H54 (cell line): ENCODE data around the gene FRYL.

Experiments used
- DNase-seq: peaks from one replicate; pipeline ENCODE4 v3.0.0; 2011; ENCODE audit warnings: low spot score, mixed read lengths; ENCODE audit not compliant: insufficient read length
- FAIRE-seq: peaks from 3 replicates; lab custom pipeline; 2011; peaks lifted over from hg19 to GRCh38; lab: Jason Lieb, UNC
- POLR2A ChIP-seq: IDR thresholded peaks from 2 replicates; pipeline ENCODE4 v1.6.1; 2011; ENCODE audit warnings: low read depth, mild to moderate bottlenecking, low read length

Gene FRYL

GRCh38 chr4:48503233-48504025, 276.6 kb downstream of the FRYL start:
- no peak for DNase-seq
- no peak for TF ChIP-seq POLR2A
- FAIRE-seq, result no peak

DNA sequence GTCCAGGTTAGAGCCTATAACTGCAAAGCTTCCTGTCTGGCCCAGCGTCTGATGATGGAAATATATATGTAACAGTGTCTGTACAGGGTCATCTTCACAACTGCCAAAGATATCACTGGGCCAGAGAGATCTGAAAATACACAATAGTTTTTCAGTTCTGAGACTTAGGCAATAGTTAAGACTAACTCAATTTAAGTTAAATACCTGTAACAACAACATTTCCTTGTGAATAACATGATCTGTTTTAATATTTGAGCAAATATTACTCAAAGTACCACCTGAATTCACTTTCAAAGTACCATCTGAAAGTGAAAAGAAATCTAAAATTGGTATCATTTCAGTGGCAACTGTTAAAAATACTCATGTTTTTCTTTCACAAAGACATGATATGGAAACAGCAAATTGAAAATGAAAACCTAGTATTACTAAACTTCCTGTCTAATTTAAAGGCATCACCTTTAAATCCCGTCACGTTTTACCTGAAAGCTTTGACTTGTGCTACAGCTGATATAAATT, 280.5 kb downstream of the FRYL start:
- no peak for DNase-seq
- TF ChIP-seq POLR2A, result no peak
- FAIRE-seq, result no peak

DNA sequence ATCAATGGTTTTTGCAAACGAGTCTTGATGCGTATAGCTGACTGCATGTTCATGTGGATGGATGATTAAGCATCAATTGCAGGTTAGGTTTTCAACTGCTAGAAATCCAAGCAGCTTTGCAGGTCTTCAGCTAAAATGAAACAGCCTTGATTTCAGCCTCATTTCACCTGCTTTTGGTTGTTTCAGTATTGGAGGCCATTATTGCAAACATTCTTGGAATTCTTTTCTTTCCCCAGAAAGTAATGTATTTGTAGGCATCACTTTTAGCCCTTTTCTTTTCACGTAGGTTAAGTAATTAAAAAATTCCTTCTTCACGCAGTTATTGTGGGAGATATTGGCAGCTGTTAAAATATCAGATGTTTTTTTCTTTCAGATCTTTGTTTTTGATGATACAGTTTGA, 281.2 kb downstream of the FRYL start:
- FAIRE-seq, result no peak
- no peak for TF ChIP-seq POLR2A
- DNase-seq, result no peak

GRCh38 chr4:48495941-48496340, 284.1 kb downstream of the FRYL start:
- FAIRE-seq (no peak), DNase-seq (no peak)
- TF ChIP-seq POLR2A, result no peak

DNA sequence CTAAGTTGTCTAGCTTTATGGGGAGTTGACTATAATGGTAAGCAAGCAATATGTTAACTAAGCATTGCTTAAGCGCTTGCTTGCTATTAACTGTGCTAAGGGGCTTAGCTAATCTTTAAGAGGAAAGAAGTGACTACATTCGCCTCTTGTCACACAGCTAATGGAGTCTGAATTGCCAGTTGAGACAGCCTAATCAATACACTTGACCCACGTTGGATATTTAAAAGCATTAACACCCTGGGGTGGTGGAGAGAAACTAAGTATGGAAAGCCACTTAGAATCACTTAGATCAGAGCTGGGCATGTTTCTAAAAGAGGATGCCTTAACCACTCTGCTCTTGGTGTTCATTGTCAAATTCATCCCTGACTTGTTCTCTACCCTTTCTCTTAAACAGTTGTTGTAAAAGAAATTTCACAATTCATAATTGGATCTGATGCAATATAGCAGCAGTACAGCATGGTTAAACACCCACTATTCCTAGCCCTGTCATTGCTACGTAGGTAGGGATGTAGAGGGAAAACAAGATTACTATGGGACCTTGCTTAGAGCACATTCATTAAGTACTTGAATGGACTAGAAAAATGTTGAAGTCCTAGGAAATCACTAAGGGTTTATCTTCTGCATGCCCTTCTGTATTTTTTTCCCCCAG, 286.5 kb downstream of the FRYL start:
- FAIRE-seq (no peak), DNase-seq (no peak)
- TF ChIP-seq POLR2A, result no peak

DNA sequence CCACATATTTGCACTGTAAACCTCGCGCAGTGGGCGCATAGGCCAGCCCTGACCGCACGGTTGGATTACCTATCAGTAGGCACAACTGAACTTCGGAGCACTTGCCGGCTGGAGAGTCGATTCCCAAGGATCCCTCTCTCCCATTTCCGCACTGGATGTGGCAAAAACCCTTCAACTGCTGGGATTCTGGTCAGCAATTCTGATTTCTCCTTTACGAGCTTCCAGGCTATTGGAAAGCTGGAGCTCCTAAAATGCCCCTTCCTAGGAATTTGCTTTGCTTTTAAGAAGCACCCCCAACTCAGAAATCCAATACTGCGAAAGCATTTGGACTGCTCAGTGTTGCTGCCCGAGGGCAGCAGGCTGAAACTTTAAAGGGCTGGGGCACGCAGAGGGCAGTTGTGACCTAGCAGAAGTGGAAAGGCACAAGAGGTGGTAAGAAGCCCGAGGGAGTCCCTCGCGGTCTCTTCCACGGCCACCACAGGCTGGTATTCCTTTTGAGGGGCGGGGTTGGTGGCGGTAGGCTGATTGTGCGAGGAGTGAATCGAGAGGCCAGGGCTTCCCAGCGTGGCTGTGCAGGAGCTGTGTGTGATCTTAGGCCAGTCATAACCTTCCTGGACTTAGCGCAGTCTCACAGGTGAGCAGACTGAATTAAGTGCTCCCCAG, 288.4 kb downstream of the FRYL start:
- no peak for FAIRE-seq
- no peak for DNase-seq
- TF ChIP-seq POLR2A, result no peak

- no peak for FAIRE-seq
- TF ChIP-seq POLR2A, result no peak
- DNase-seq, result no peak
These were observed 289.2 kb downstream of the FRYL start for GRCh38 chr4:48490680-48491513.

DNA sequence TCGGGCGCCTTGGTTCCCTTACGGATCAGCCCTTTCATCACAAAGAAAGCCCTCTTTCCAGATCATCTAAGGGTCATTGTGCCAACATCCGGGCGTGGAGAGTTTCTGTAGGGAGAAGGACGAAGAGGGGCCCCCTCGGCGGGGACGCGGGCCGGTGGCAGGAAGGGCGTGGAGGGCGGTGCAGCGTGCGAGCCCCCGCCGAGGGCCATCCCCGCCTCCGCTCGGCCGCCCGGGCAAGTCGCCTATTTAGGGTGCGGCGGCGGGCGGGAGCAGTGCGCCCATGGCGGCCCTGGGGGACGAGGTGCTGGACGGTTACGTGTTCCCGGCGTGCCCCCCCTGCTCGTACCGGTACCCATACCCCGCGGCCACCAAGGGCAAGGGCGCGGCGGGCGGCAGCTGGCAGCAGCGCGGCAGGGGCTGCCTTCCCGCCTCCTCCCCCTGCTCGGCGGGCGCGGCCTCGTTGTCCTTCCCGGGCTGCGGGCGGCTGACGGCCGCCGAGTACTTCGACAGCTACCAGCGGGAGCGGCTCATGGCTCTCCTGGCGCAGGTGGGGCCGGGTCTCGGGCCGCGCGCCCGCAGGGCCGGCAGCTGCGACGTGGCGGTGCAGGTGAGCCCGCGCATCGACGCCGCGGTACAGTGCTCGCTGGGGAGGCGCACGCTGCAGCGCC, 289.9 kb downstream of the FRYL start, which contains the start of gene ZAR1:
Gene ZAR1, plus strand, starts transcription at position 241 of the 668 bp plus-strand sequence. Its CDS starts 40 bp downstream, at position 281.
- no peak for TF ChIP-seq POLR2A
- DNase-seq (no peak), FAIRE-seq (no peak)

DNA sequence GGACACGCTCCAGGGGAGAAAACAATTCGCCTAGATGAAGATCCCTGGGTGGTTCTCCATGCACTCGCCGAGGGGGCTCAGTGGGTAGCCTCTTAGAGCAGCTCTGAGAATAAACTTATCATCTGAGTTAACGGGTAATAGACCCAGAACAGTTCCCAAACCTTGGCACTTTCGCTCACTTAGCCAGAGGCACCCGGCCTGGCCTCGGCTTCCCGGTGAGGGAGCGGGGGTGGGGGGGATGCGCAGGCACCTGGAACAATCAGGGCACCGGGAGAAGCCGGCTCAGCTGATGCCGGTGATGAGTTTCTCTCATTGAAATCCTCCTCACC, 290.4 kb downstream of the FRYL start:
- DNase-seq (no peak), FAIRE-seq (no peak)
- TF ChIP-seq POLR2A, result no peak

DNA sequence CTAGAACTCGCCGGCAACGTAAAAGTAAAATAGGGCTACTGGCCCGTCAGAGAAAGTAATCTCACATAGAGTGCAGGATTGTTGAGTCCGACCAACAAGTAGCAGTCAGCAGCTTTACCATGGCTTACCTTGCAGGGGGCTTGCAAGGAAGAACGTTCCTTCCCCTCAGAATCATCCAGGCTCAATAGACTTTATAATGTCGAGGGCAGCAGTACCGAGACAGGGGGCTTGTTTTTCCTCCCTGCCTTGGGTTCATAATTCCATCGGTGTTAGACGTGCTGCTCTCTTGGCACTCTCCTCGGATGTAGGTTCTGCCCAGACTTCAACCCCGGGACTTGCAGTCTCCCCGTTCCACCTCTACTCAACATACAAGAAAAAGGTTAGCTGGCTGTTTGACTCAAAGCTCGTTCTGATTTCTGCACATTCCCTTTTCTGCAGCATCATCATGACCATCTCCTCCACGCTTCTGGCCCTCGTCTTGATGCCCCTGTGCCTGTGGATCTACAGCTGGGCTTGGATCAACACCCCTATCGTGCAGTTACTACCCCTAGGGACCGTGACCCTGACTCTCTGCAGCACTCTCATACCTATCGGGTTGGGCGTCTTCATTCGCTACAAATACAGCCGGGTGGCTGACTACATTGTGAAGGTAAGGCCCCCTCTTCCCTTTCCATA, 295.4 kb downstream of the FRYL start:
- no peak for FAIRE-seq
- no peak for TF ChIP-seq POLR2A
- DNase-seq, result no peak

- FAIRE-seq (no peak), DNase-seq (no peak)
- no peak for TF ChIP-seq POLR2A
These were observed 296.1 kb downstream of the FRYL start for GRCh38 chr4:48483777-48484493.

DNA sequence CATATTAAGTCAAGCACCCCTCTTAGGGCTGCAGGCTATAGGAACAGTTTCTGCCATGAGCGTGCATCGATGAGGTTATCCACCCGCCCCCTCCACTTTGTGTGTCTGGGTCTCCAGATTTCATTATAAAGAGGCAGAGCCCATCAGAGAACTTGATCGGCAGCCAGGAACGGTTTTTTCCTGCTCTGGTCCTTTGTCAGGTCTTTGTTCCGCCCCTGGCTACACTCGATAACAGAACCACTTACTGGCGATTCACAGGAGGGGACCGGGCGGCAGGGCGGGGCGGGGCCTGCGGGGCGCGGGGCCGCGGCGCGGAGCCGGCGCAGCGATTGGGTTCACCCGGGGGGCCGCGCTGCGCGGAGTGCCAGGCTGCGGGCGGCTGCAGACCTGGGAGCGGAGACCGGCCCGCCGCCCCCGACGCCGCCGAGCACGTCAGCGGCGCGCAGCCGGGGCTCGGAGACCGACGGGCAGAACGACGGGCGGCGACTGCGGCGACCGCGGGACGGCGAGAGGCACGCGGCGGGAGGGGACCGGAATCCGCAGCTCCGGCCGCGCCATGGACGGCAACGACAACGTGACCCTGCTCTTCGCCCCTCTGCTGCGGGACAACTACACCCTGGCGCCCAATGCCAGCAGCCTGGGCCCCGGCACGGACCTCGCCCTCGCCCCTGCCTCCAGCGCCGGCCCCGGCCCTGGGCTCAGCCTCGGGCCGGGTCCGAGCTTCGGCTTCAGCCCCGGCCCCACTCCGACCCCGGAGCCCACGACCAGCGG, 296.9 kb downstream of the FRYL start, which contains the start of gene SLC10A4:
Gene SLC10A4, plus strand, starts transcription at position 338 of the 771 bp plus-strand sequence. Its CDS starts 219 bp downstream, at position 557.
- no peak for TF ChIP-seq POLR2A
- FAIRE-seq (no peak), DNase-seq (no peak)
